ENCODE results near the gene RUNDC3A.

GRCh38 chr17:44318077-44318892 is 9.9 kb downstream of the RUNDC3A start:
- TF ChIP-seq CTCF (conservative IDR thresholded peaks at IDR 0.05 in 1 of 2, IDR thresholded peaks at IDR 0.05 in 1 of 2; ENCODE audit: extremely low read depth in 1 of 2, insufficient read depth in 1 of 2, low read depth in 1 of 2, low read length in 2 of 2) (no peak), EZH2 (IDR thresholded peaks at IDR 0.05; ENCODE audit: borderline replicate concordance, low read length) (no peak)
